ENCODE measurements around the gene EHD3. TPM values are rescaled to one million over a fixed set of nuclear protein-coding genes. Genes with fewer than 3 reads are reported as not detected.

Gene EHD3
- total and polyA plus RNA-seq, 10 of the 15 experiments (the other 5 are each of a cell fraction or from before 2014, with no cell fraction given): 1.1 to 10.9 (median 8.2) TPM

DNA sequence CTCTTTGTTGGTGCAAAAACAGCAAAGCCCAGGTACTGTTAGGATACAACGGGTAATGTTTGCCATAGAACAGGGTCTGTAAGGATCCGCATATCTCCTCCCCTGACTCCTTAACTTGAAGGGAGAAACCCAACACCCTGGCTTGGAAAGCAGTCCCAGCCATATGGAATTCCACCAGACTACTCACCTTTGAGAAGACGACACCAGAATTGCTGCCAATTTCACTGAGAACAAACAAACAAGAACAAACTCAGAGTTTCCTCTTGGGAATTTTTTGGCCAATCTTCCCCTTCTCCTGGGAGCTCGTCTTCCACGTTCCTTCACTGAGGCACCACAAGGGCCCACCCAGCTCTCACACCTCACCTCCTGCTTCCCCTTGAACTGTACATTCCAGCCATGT is 45.8 kb upstream of the EHD3 start (continued):
- TF ChIP-seq, protein P1, sequence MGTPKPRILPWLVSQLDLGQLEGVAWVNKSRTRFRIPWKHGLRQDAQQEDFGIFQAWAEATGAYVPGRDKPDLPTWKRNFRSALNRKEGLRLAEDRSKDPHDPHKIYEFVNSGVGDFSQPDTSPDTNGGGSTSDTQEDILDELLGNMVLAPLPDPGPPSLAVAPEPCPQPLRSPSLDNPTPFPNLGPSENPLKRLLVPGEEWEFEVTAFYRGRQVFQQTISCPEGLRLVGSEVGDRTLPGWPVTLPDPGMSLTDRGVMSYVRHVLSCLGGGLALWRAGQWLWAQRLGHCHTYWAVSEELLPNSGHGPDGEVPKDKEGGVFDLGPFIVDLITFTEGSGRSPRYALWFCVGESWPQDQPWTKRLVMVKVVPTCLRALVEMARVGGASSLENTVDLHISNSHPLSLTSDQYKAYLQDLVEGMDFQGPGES (IDR thresholded peaks at IDR 0.05): no peak
- TF ChIP-seq SMAD5 (IDR thresholded peaks at IDR 0.05; ENCODE audit: low read depth): no peak
- no peak for TF ChIP-seq CHD1 (IDR thresholded peaks at IDR 0.05; ENCODE audit: low read depth, low read length)
- TF ChIP-seq KDM1A (IDR thresholded peaks at IDR 0.05; ENCODE audit: borderline replicate concordance): no peak
- no peak for TF ChIP-seq EP300 (IDR thresholded peaks at IDR 0.05; ENCODE audit: borderline replicate concordance in 1 of 2, control insufficient read depth in 1 of 2, low read depth in 2 of 2, low read length in 2 of 2)

DNA sequence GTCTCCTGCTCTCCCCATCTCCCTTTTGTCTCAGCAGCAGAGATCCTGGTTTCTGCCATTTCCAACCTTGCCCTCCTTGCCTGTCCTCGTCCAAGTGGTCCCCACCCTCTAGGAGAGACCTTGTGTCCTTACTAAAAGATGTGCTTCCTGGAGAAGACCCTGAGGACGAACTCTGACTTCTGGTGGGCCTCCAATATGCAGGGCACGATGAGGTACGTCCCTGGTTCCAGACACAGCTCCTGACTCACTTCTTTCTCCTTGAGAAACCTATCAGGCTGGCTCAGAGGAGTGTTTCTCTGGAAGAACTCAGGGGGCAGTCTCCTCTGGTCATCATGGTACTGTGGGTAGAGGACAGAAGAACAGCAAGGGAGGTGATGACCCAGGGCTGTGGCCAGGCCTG is 44.8 kb upstream of the EHD3 start:
- ChIA-PET SMC1A (ENCODE audit: uncharacterized antibody, unreplicated experiment) (interaction anchor here (2.9 kb wide), 1 partner anchor 18 kb away, joined by 9 read pairs; no protein-coding TSS in a partner anchor), POLR2A (no interaction called here), CTCF (interaction anchor here (1.0 to 2.0 kb wide), 2 partner anchors 14 to 19 kb away, joined by 3 to 11 read pairs; no protein-coding TSS in a partner anchor), RAD21 (ENCODE audit: unreplicated experiment) (no interaction called here)
- Histone ChIP-seq H3K27me3 (replicated peaks in 1 of 2; ENCODE audit: control insufficient read depth in 2 of 2, insufficient read depth in 2 of 2, low read length in 1 of 2) (no peaks in the 10 kb centered on the region), H3K4me1 (ENCODE audit: control insufficient read depth, insufficient read depth, low read length) (no peaks in the 10 kb centered on the region), H3K9me3 (replicated peaks; ENCODE audit: control insufficient read depth, insufficient read depth, low read length) (no peaks in the 10 kb centered on the region), H4K20me1 (ENCODE audit: control insufficient read depth, insufficient read depth) (no peaks in the 10 kb centered on the region), H3K4me2 (ENCODE audit: control insufficient read depth, insufficient read depth) (no peak overlapping the region), H3K36me3 (ENCODE audit: control insufficient read depth in 2 of 2, insufficient read depth in 2 of 2, low read length in 1 of 2) (no peaks in the 10 kb centered on the region; a peak in 1 of 4 replicates), H3K27ac (ENCODE audit: control insufficient read depth, insufficient read depth) (no peak overlapping the region), H3K4me3 (no peak overlapping the region), H2AFZ (ENCODE audit: control insufficient read depth, low read depth, low read length) (no peak overlapping the region), H3K9ac (ENCODE audit: control insufficient read depth, insufficient read depth, low read length) (no peak overlapping the region), H3K79me2 (ENCODE audit: control insufficient read depth, insufficient read depth, low read length) (no peaks in the 10 kb centered on the region)
- ATAC-seq: no peak
- in situ Hi-C loops (cut with MboI) (no loop called here), intact Hi-C loops (cut with micrococcal nuclease; ENCODE audit: unreplicated experiment) (no loop called here)
- FAIRE-seq: no peak
- WGBS (ENCODE audit: insufficient coverage, insufficient replicate concordance, low lambda C conversion rate, missing lambda C conversion rate): 5% methylated on average over 4 of the region's 4 CpGs
- no peak for TF ChIP-seq POLR2AphosphoS2 (IDR thresholded peaks at IDR 0.05; ENCODE audit: low read depth, low read length)
- no peak for DNase-seq (ENCODE audit: low read depth, low spot score)
- BruUV-seq (replicated peaks): no TSS peak
